ENCODE results near the gene PLA2G12A. TPM values are rescaled to one million over a fixed set of nuclear protein-coding genes. Genes with fewer than 3 reads are reported as not detected.

The PLA2G12A gene
- total and polyA plus RNA-seq, 9 of the 15 experiments (the other 6 are each of a cell fraction or from before 2014, with no cell fraction given), result 24.2 to 226 (median 80.5) TPM

- Histone ChIP-seq H4K20me1 (replicated peaks; ENCODE audit: control insufficient read depth, insufficient read depth, low read length) (no peaks in the 10 kb centered on the region), H3K4me3 (no peak overlapping the region), H3K4me2 (ENCODE audit: insufficient read depth, low read length) (no peak overlapping the region; the same call in 1 of the 2 replicates), H3K4me1 (replicated peaks in 1 of 2; ENCODE audit: control insufficient read depth in 2 of 2, insufficient read depth in 2 of 2, low read length in 2 of 2) (peaks cover 0 to 15% of the 10 kb centered on the region in 2 experiments; a peak in 3 of 5 replicates), H3K27me3 (ENCODE audit: control insufficient read depth in 2 of 2, insufficient read depth in 2 of 2, low read length in 2 of 2) (no peaks in the 10 kb centered on the region), H3K9me1 (ENCODE audit: control insufficient read depth, insufficient read depth, low read length) (no peaks in the 10 kb centered on the region), H3K36me3 (ENCODE audit: control insufficient read depth, insufficient read depth, low read length) (no peaks in the 10 kb centered on the region), H3K9me3 (replicated peaks; ENCODE audit: control insufficient read depth, insufficient read depth, low read depth, low read length) (no peaks in the 10 kb centered on the region), H2AFZ (ENCODE audit: low read depth, low read length) (peak overlapping the region; percentile 79), H3K27ac (ENCODE audit: extremely low read depth, low read depth, low read length) (no peak overlapping the region), H3K9ac (ENCODE audit: insufficient read depth in 1 of 2, low read depth in 2 of 2, low read length in 2 of 2) (no peak overlapping the region), H3K79me2 (ENCODE audit: control insufficient read depth, insufficient read depth, low read length) (no peaks in the 10 kb centered on the region)
- POLR2A ChIA-PET, result interaction anchor here (0.6 to 1.5 kb wide), 4 partner anchors 10 to 51 kb away, joined by 3 to 5 read pairs (median 4); partner anchors contain the start of gene GAR1
- peak in 1 of 4 experiments; percentile 50 for DNase-seq (ENCODE audit: extremely low read depth in 1 of 4, low spot score in 3 of 4)
- intact Hi-C loops (cut with micrococcal nuclease) (no loop called here), in situ Hi-C loops (cut with MboI) (no loop called here)
- no TSS peak for BruUV-seq (replicated peaks)
- ATAC-seq, result peak; percentile 70
- WGBS (ENCODE audit: insufficient coverage, low coverage, missing lambda C conversion rate), result 6% methylated on average over 2 of the region's 2 CpGs
- CTCF ChIA-PET (ENCODE audit: low intra/inter-chr PET ratio), result no interaction called here
- FAIRE-seq, result peak; percentile 62
- TF ChIP-seq MECOM (CRISPR knock-in tag; IDR thresholded peaks at IDR 0.05) (0 out of 2 replicates have a peak, but pooled peaks have one; percentile 32), GATA2 (CRISPR knock-in tag; IDR thresholded peaks at IDR 0.05) (no peak), NR2C1 (IDR thresholded peaks at IDR 0.05) (no peak), NR2C1 (tag; IDR thresholded peaks at IDR 0.05) (peak; percentile 39; the same call in 1 of the 2 replicates), CXXC5 (CRISPR knock-in tag; IDR thresholded peaks at IDR 0.05) (peak; percentile 33; the same call in 1 of the 2 replicates), L3MBTL2 (IDR thresholded peaks at IDR 0.05) (peak; percentile 89), ZNF23 (CRISPR knock-in tag; IDR thresholded peaks at IDR 0.05) (no peak), NBN (IDR thresholded peaks at IDR 0.05; ENCODE audit: low read depth) (0 out of 2 replicates have a peak, but pooled peaks have one; percentile 34), ATF7 (IDR thresholded peaks at IDR 0.05) (0 out of 2 replicates have a peak, but pooled peaks have one; percentile 6), MGA (IDR thresholded peaks at IDR 0.05) (peak; percentile 98), E2F6 (IDR thresholded peaks at IDR 0.05; ENCODE audit: borderline replicate concordance in 1 of 2, extremely low read depth in 1 of 2, insufficient read depth in 1 of 2, insufficient read length in 1 of 2, low read depth in 1 of 2, low read length in 1 of 2, poor library complexity in 1 of 2, severe bottlenecking in 1 of 2) (peak in 1 of 2 experiments; percentile 48)
Measured at GRCh38 chr4:109764376-109764775, 34.5 kb upstream of the PLA2G12A start.

Measured in K562 (cell line).